OCI-LY7 (cell line): ENCODE measurements around the gene AIFM1. TPM values are rescaled to one million over a fixed set of nuclear protein-coding genes. Genes with fewer than 3 reads are reported as not detected.

Source experiments
- BruUV-seq: library from RNA; stranded (reverse); fragments of 400-500 nt; replicated peaks from 2 replicates; lab custom pipeline; 2021; lab: Mats Ljungman, UMichigan
- CTCF ChIA-PET: fragments of 300-600 bp; sonication (Branson Sonifier 250); formaldehyde crosslinking; loops from one replicate; lab custom pipeline; 2022; ENCODE audit warnings: antibody characterized with exemption; ENCODE audit not compliant: unreplicated experiment; lab: Charles Lee
- POLR2A ChIA-PET: fragments of 300-600 bp; sonication (Branson Sonifier 250); formaldehyde crosslinking; loops from one replicate; lab custom pipeline; 2022; ENCODE audit warnings: antibody characterized with exemption; lab: Charles Lee
- DNase-seq: peaks from one replicate; pipeline ENCODE4 v3.0.0-alpha.2; 2015; ENCODE audit warnings: low spot score
- H2AFZ ChIP-seq: fragments of 200-600 bp; sonication (generic), shearing (Covaris generic); 2 replicates; pipeline ENCODE4 v1.6.1; 2014; ENCODE audit warnings: mild to moderate bottlenecking, antibody characterized with exemption, low read length, moderate library complexity
- H3K27ac ChIP-seq: fragments of 200-600 bp; sonication (generic); 2 replicates; pipeline ENCODE4 v1.5.1; 2014; ENCODE audit warnings: mixed run types, low read depth, mild to moderate bottlenecking, moderate library complexity, low read length, inconsistent platforms; ENCODE audit not compliant: poor library complexity, severe bottlenecking
- H3K36me3 ChIP-seq: fragments of 200-600 bp; sonication (generic); 2 replicates; pipeline ENCODE4 v1.6.1; 2014; ENCODE audit warnings: mild to moderate bottlenecking, antibody characterized with exemption, low read length, moderate library complexity, mixed read lengths; ENCODE audit not compliant: insufficient read depth
- H3K4me1 ChIP-seq: fragments of 200-600 bp; sonication (generic); 2 replicates; pipeline ENCODE4 v1.5.1; 2014; ENCODE audit warnings: mild to moderate bottlenecking, low read length; ENCODE audit not compliant: insufficient read depth, poor library complexity, severe bottlenecking
- H3K4me2 ChIP-seq: fragments of 200-600 bp; sonication (generic); 2 replicates; pipeline ENCODE4 v1.6.1; 2014; ENCODE audit warnings: mild to moderate bottlenecking, low read length
- H3K4me3 ChIP-seq: fragments of 200-600 bp; sonication (generic); 2 replicates; pipeline ENCODE4 v1.5.1; 2014; ENCODE audit warnings: mild to moderate bottlenecking, low read depth, low read length; ENCODE audit not compliant: poor library complexity, severe bottlenecking
- H3K79me2 ChIP-seq: fragments of 200-600 bp; sonication (generic); 2 replicates; pipeline ENCODE4 v1.6.1; 2016; ENCODE audit warnings: low read depth, mild to moderate bottlenecking, low read length, moderate library complexity, mixed read lengths; ENCODE audit not compliant: insufficient read depth
- H3K9me2 ChIP-seq: fragments of 200-600 bp; sonication (generic); 2 replicates; pipeline ENCODE4 v1.6.1; 2016; ENCODE audit warnings: mild to moderate bottlenecking, low read length, mixed read lengths; ENCODE audit not compliant: insufficient read depth
- H3K9me3 ChIP-seq: fragments of 200-600 bp; sonication (generic); 2 replicates; pipeline ENCODE4 v1.6.1; 2014; ENCODE audit warnings: mild to moderate bottlenecking, mixed run types, low read length, mixed read lengths
- H4K20me1 ChIP-seq: fragments of 200-600 bp; sonication (generic); 2 replicates; pipeline ENCODE4 v1.6.1; 2014; ENCODE audit warnings: mild to moderate bottlenecking, antibody characterized with exemption, low read length, moderate library complexity, mixed read lengths; ENCODE audit not compliant: insufficient read depth
- EZH2phosphoT487 ChIP-seq: fragments of 200-600 bp; sonication (generic); IDR thresholded peaks from 2 replicates; pipeline ENCODE4 v1.6.1; 2018; ENCODE audit warnings: low read depth, borderline replicate concordance, mild to moderate bottlenecking, mixed run types, antibody characterized with exemption, low read length, moderate library complexity, mixed read lengths
- intact Hi-C: fragments of 100-400 bp; cut with micrococcal nuclease; formaldehyde crosslinking; loops from one replicate; pipeline ENCODE4 v1.10.0; 2022; ENCODE audit not compliant: unreplicated experiment
- total RNA-seq, 2 experiments: library from RNA; depleted of rRNA in 1 of 2; stranded (reverse); fragments of >200 nt in 1 of 2; shearing (Covaris generic) in 1 of 2; gene quantifications; 2 replicates each; pipeline ENCODE4 v1.2.3, GENCODE V29; 2014 to 2022
- TF ChIP-seq, protein P1 (sequence below): fragments of 200-600 bp; sonication (generic); conservative IDR thresholded peaks from 2 replicates; pipeline ENCODE4 v1.5.1; 2014; ENCODE audit warnings: mild to moderate bottlenecking, antibody characterized with exemption, low read length, moderate library complexity, mixed read lengths

The AIFM1 gene
- total RNA-seq, 2 experiments from 2014 or later = 23.1 to 45.7 TPM

- H3K4me1 ChIP-seq = peaks cover 19% of the 10 kb centered on the region
- intact Hi-C loops = loop anchor here (1.0 kb wide), 1 partner anchor 17 kb away; no protein-coding TSS in a partner anchor
- no TSS peak for BruUV-seq
- CTCF ChIA-PET = interaction anchor here (0.6 to 1.7 kb wide), 4 partner anchors 19 to 29 kb away, joined by 3 to 5 read pairs (median 4); no protein-coding TSS in a partner anchor
- no peaks in the 10 kb centered on the region for H3K9me2 ChIP-seq
- H3K36me3 ChIP-seq = 0 out of 2 replicates have a peak, but pooled peaks cover 4% of the 10 kb centered on the region
- peak overlapping the region; percentile 95 for H3K4me2 ChIP-seq
- TF ChIP-seq EZH2phosphoT487 = no peak
- TF ChIP-seq, protein P1, sequence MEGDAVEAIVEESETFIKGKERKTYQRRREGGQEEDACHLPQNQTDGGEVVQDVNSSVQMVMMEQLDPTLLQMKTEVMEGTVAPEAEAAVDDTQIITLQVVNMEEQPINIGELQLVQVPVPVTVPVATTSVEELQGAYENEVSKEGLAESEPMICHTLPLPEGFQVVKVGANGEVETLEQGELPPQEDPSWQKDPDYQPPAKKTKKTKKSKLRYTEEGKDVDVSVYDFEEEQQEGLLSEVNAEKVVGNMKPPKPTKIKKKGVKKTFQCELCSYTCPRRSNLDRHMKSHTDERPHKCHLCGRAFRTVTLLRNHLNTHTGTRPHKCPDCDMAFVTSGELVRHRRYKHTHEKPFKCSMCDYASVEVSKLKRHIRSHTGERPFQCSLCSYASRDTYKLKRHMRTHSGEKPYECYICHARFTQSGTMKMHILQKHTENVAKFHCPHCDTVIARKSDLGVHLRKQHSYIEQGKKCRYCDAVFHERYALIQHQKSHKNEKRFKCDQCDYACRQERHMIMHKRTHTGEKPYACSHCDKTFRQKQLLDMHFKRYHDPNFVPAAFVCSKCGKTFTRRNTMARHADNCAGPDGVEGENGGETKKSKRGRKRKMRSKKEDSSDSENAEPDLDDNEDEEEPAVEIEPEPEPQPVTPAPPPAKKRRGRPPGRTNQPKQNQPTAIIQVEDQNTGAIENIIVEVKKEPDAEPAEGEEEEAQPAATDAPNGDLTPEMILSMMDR = no peak; the same call in 1 of the 2 replicates
- H4K20me1 ChIP-seq = no peaks in the 10 kb centered on the region
- H3K9me3 ChIP-seq = no peaks in the 10 kb centered on the region
- POLR2A ChIA-PET = interaction anchor here (0.7 to 2.8 kb wide), 7 partner anchors 10 to 536 kb away, joined by 3 to 12 read pairs (median 3); no protein-coding TSS in a partner anchor
- peaks cover 35% of the 10 kb centered on the region; the same call in 1 of the 2 replicates for H3K79me2 ChIP-seq
- H3K4me3 ChIP-seq = peak overlapping the region; percentile 85
- peak; percentile 53 for DNase-seq
- H3K27ac ChIP-seq = peak overlapping the region; percentile 74
- H2AFZ ChIP-seq = no peak overlapping the region
These were observed 56.8 kb downstream of the AIFM1 start for GRCh38 chrX:130108647-130109428.

- Histone ChIP-seq H3K27ac (no peak overlapping the region), H3K9me3 (no peaks in the 10 kb centered on the region), H3K4me3 (no peak overlapping the region), H3K4me1 (peaks cover 14% of the 10 kb centered on the region), H4K20me1 (no peaks in the 10 kb centered on the region), H3K9me2 (no peaks in the 10 kb centered on the region), H3K4me2 (no peak overlapping the region), H2AFZ (no peak overlapping the region), H3K36me3 (0 out of 2 replicates have a peak, but pooled peaks cover 4% of the 10 kb centered on the region), H3K79me2 (peaks cover 58% of the 10 kb centered on the region; the same call in 1 of the 2 replicates)
- intact Hi-C loops = no loop called here
- no peak for DNase-seq
- no peak for TF ChIP-seq EZH2phosphoT487
- TF ChIP-seq, protein P1 = no peak
- POLR2A ChIA-PET = no interaction called here
- BruUV-seq = no TSS peak
- CTCF ChIA-PET = no interaction called here
These were observed 59.6 kb downstream of the AIFM1 start for GRCh38 chrX:130106071-130106470.
